HG03066 (cell line): ENCODE measurements around the gene CPB2.

ENCODE experiments used
- ATAC-seq: cut with Tn5 transposase; IDR thresholded peaks from one replicate; pipeline ENCODE4 v1.9.1; 2021; ENCODE audit warnings: low read depth; ENCODE audit not compliant: unreplicated experiment

The CPB2 gene

GRCh38 chr13:46104868-46105267 is at the start of gene CPB2:
Gene CPB2 (minus strand): TSS chr13:46105033. CDS start chr13:46105009, 24 bp downstream.
- no peak for ATAC-seq

- ATAC-seq, result no peak
Observed at GRCh38 chr13:46154136-46154801, 49.4 kb upstream of the CPB2 start.

GRCh38 chr13:46152627-46153328 is 47.9 kb upstream of the CPB2 start:
- ATAC-seq, result no peak

- ATAC-seq, result no peak
Observed at GRCh38 chr13:46150134-46150693, 45.4 kb upstream of the CPB2 start.

- ATAC-seq, result no peak
Observed at GRCh38 chr13:46149272-46150133, 44.7 kb upstream of the CPB2 start.

- no peak for ATAC-seq
Observed at GRCh38 chr13:46146898-46147297, 42.1 kb upstream of the CPB2 start.

GRCh38 chr13:46145950-46146349 is 41.1 kb upstream of the CPB2 start:
- no peak for ATAC-seq

- no peak for ATAC-seq
Observed at GRCh38 chr13:46145135-46145534, 40.3 kb upstream of the CPB2 start.

GRCh38 chr13:46143184-46143701 is 38.4 kb upstream of the CPB2 start:
- no peak for ATAC-seq

- no peak for ATAC-seq
Observed at GRCh38 chr13:46142776-46143175, 37.9 kb upstream of the CPB2 start.

GRCh38 chr13:46140044-46140443 is 35.2 kb upstream of the CPB2 start:
- ATAC-seq, result no peak

GRCh38 chr13:46137627-46138317 is 32.9 kb upstream of the CPB2 start:
- ATAC-seq, result no peak

- no peak for ATAC-seq
Observed at GRCh38 chr13:46136688-46137087, 31.9 kb upstream of the CPB2 start.

- ATAC-seq, result no peak
Observed at GRCh38 chr13:46134961-46135522, 30.2 kb upstream of the CPB2 start.

- no peak for ATAC-seq
Observed at GRCh38 chr13:46134494-46134893, 29.7 kb upstream of the CPB2 start.

GRCh38 chr13:46132109-46132508 is 27.3 kb upstream of the CPB2 start:
- no peak for ATAC-seq

- no peak for ATAC-seq
Observed at GRCh38 chr13:46131705-46132104, 26.9 kb upstream of the CPB2 start.

GRCh38 chr13:46129955-46130618 is 25.3 kb upstream of the CPB2 start:
- no peak for ATAC-seq

- ATAC-seq, result no peak
Observed at GRCh38 chr13:46129124-46129523, 24.3 kb upstream of the CPB2 start.
